GM12873 (cell line): ENCODE results near the gene FXYD2.
A peak's percentile ranks its signal among the peaks of the same experiment; 100 is the strongest.

Experiments
- CTCF ChIP-seq: IDR thresholded peaks from 2 replicates; pipeline ENCODE4 v1.5.1; 2012; ENCODE audit warnings: low read depth, mild to moderate bottlenecking, moderate library complexity, low read length, control low read depth; ENCODE audit not compliant: insufficient read depth; ENCODE audit errors: missing control alignments

Gene FXYD2

GRCh38 chr11:117828611-117829368 lies 4.2 kb upstream of the FXYD2 start:
- TF ChIP-seq CTCF: no peak

- no peak for TF ChIP-seq CTCF
Observed at GRCh38 chr11:117827521-117828511, 3.3 kb upstream of the FXYD2 start.

GRCh38 chr11:117826832-117827231 lies 2.3 kb upstream of the FXYD2 start:
- TF ChIP-seq CTCF: no peak

- TF ChIP-seq CTCF: no peak
Observed at GRCh38 chr11:117826190-117826570, 1.6 kb upstream of the FXYD2 start.

- no peak for TF ChIP-seq CTCF
Observed at GRCh38 chr11:117825538-117826189, 1.1 kb upstream of the FXYD2 start.

- no peak for TF ChIP-seq CTCF
Observed at GRCh38 chr11:117823946-117824420, 561 bp downstream of the FXYD2 start.

- peak; percentile 52 for TF ChIP-seq CTCF
Observed at GRCh38 chr11:117823294-117823945, 1.1 kb downstream of the FXYD2 start.
